ENCODE results near the gene ZNF750. TPM values are rescaled to one million over a fixed set of nuclear protein-coding genes. Genes with fewer than 3 reads are reported as not detected.

ZNF750 gene
- polyA plus RNA-seq, 1 donor: 0.18 TPM

DNA sequence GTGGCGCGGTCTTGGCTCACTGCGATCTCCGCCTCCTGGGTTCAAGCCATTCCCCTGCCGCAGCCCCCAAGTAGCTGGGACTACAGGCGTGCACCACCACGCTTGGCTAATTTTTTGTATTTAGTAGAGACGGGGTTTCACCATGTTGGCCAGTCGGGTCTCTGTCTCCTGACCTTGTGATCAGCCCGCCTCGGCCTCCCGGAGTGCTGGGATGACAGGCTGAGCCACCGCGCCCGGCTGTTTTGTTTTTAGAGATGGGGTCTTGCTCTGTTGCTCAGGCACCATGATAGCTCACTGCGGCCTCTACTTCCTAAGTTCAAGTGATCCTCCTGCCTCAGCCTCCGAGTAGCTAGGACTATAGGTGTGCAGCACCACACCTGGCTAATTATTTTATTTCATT lies 27.2 kb downstream of the ZNF750 start:
- DNase-seq (ENCODE audit: low read depth): no peak

DNA sequence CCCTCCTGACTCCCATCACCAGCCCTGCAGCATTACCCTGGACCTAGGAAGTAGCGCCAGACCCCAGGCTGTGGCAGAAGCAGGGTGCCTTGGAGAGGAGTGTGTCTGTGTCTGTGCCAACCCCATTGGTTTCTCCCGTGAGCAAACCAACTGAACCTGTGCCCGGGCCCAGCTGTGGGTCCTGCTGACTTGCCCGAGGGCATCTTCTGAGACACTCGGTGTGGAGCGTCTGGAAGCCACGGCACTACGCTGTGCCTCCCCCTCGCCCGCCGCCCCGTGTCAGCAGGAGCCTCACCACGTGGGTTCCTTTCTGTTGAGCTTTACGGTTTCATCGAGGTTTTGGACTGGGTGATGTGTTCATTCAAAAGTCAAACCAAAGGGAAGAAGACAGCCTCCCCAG lies 27.8 kb downstream of the ZNF750 start:
- DNase-seq (ENCODE audit: low read depth): no peak

DNA sequence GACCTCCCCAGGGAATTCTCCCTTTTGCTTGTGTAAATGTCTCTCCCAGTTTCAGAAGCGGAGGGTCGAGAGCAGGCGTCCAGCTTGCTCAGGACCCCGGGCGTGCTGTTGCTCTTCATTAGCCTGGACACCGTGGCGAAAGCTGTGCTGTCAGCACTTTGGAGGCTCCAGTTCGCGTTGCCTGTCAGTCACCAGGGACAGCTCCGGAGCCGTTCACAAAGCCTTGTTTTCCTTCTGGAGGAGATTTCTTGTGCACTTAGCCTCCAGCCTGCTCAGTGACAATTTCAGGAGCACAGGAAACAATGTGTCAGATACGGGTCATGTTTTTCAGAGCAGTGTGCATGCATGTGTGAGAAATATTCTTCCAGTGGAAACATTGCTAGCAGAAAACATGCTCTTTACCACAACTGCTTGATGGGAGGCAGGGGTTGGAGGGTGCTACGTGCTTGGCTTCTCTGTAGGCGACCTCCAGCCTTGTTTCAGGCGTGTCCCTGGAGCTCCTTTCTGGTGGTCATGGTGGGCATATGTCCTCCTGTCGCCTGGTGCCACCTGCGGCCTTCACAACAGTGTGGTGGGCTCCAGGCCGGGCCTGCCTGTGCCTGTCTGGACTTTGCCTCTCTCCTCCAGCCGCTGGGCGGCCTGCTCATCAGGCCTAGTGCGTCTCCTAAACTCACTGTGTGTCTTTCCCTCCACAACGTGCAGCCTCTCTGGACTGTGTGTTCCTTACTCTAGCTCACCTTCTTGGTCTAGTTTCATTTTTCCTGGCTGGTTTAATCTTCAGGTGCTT lies 29.0 kb downstream of the ZNF750 start:
- DNase-seq (ENCODE audit: low read depth): no peak

DNA sequence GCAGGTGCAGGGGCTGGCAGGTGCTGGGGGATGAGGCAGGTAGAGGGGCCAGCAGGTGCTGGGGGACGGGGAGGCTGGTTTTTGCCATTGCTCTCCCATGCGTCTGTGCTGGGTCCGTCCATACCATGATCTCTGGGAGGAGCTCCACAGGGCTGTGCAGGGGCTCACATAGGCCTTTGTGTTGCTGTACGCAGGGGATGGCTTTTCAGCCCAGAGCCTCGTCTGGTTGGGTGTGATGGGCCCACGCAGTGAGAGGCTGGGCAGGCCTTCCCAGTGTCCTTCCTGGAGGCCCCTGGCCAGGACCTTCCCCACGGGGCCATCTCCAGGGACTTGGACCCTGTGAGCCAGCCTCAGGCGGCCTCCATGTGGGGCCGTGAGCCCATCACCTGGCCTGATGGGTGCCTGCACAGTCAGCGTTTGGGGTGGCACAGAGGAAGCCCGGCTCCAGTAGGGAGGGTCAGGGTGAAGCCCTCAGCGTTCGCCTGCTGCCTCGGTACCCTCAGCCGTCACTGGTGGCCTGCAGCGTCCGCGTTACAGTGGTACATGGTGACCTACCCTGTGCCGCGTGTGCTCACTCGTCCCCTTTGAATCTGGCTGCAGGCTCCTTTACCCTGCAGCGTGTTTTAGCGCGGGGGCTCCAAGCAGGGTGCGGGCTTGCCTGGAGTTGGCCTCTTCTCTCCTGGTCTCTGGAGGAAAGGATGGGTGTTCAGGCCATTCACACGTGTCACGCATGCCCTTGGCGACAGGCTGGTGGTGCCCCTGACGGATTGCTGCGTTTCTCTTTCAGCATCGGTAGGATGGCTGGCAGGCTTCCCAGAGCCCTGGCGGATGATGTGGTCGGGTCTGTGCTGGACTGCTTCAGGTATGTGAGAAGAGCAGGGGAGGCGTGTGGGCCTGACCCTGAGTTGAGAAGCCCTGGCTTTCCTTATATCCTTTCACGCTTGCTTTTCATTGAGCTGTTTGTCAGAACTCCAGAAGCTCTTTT lies 30.6 kb downstream of the ZNF750 start:
- DNase-seq (ENCODE audit: low read depth): no peak

GRCh38 chr17:82808006-82808405 lies 31.8 kb downstream of the ZNF750 start:
- DNase-seq (ENCODE audit: low read depth): no peak

- DNase-seq (ENCODE audit: low read depth): no peak
Observed at GRCh38 chr17:82807562-82807961, 32.3 kb downstream of the ZNF750 start.

DNA sequence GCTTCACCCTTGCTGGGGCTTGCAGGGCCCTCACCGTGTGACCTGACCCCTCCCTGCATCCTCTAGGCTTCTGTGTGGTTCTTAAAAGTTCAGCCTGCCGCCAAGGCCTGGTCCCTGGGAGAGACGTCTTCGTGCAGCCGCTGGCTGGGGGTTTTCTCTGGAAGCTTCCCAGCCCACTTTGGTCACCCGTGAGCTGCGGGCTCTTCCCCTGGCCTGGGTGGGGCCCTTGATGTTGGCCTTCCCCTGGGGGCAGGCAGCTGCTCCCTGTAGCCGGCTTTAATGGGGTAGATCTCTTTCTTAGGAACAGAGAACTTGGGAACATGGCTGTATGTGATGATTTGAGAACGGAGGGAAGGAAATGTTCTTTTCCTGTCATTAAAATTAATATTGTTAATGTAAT lies 32.7 kb downstream of the ZNF750 start:
- DNase-seq (ENCODE audit: low read depth): no peak

- no peak for DNase-seq (ENCODE audit: low read depth)
Observed at GRCh38 chr17:82806645-82807044, 33.2 kb downstream of the ZNF750 start.

GRCh38 chr17:82805823-82806222 lies 34.0 kb downstream of the ZNF750 start:
- no peak for DNase-seq (ENCODE audit: low read depth)

DNA sequence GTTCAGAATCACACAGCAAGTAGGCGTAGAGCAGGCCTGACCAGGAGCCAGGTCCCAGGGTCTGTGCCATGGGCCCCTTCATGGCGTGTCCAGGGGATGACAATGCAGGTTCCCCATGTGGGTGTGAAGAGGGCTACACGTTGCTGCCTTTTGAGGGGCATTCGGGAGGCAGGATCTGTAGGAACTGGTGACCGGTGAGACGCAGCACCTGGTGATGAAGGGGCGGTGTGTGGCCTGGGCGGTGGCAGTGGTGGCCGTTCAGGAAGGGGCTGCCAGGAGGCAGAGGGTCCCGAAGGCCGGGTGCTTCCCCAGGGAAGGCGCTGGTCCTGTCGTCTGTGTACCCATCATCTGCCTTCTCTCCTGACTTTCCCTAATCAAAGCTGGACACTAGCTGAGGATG lies 34.6 kb downstream of the ZNF750 start:
- no peak for DNase-seq (ENCODE audit: low read depth)

GRCh38 chr17:82804442-82805191 lies 35.2 kb downstream of the ZNF750 start:
- DNase-seq (ENCODE audit: low read depth): peak; percentile 78

DNA sequence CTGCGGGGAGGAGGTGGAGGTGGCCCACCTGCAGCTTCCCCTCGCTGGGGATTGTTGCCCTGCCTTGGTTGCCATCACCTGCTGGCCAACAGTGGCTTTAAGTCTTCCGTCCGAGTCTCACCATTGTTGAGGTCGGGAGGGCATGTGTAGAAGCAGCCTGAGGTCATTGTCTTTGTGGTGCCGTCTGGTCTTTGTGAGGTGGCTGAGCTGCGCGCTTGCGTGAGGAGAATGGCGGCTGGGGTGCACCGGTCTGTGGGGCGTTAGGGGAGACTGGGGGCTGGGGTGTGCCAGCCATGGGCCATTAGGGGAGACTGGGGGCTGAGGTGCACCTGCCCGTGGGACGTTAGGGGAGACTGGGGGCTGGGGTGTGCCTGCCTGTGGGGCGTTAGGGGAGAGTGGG lies 36.2 kb downstream of the ZNF750 start:
- no peak for DNase-seq (ENCODE audit: low read depth)

DNA sequence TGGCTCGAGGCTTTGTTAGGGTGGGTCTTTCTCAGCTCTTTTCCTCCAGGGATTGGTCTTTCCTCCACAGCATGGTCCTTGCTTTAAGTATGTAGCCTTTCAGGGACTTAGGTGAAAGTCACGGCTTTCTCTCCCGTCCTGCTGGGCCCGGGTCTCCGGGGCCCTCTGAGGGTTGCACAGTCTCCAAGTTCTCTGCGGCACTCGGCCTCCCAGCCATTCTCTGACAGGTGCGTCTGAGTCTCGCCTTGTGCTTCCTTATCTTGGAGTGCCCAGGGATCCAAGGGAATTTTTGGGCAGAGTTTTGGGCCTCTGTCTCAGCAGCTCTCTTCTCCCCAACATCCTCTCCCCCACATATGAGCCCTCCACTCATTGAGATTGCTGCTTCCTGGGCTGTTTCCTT lies 36.6 kb downstream of the ZNF750 start:
- DNase-seq (ENCODE audit: low read depth): no peak

DNA sequence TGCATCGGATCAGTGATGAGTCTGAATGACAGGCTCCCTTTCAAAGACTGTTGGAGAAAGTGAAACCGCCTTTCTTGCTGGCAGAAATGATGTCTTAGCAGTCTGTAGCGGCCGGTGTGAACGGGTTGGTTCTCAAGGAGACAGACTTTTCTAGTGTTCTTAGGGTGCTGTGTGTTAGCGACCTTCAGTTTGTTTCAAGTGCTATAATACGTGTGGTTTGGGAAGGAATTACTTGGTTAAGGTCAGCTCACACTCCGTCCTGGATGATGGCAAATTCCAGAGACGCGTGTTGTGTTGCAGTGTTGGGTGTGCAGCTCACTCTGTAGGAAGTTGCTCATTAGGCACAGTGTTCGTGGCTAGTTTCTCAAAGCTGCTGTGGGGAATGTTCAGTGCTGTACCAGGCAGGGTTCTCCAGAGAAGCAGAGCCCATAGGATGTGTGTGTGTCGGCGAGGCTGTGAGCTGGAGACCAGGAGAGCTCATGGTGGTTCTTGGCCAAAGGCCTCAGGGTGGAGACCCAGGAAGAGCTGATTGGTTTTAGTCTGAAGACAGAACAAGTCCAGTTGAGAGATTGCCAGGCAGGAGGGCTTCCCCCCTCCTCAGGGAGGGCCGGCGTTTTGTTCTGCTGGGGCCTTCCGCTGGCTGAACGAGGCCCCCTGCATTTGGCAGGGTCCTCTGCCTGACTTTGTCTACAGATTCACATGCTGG lies 37.6 kb downstream of the ZNF750 start:
- DNase-seq (ENCODE audit: low read depth): no peak

DNA sequence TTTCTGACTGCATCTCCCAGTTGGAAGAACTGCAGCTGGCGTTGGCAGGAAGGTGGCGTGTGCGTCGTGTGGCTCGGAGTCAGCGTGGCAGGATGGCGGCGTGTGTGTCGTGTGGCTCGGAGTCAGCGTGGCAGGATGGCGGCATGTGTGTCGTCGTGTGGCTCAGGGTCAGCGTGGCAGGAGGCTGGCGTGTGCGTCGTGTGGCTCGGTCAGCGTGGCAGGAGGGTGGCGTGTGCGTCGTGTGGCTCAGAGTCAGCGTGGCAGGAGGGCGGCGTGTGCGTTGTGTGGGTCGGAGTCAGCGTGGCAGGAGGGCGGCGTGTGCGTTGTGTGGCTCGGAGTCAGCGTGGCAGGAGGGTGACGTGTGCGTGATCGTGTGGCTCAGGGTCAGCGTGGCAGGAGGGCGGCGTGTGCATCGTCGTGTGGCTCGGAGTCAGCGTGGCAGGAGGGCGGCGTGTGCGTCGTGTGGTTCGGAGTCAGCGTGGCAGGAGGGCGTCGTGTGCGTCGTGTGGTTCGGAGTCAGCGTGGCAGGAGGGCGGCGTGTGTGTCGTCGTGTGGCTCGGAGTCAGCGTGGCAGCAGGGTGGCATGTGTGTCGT lies 38.3 kb downstream of the ZNF750 start:
- DNase-seq (ENCODE audit: low read depth): no peak

DNA sequence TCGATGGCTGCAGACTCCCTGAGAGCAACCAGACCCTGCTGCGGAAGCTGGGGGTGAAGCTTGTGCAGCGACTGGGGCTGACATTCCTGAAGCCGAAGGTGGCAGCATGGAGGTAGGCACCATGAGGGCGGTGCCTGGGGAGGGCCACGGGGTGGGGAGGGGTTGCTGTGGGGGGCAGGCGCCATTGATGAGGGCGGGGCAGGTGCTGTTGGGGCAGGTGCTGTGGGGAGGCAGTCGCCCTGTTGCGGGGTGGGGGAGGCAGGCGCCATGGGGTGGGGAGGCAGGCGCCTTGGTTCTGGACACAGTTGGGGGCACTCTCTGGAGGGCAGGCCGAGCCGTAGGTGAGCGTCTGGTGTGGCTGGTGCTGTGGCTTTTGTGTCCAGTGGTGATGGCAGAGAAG lies 38.9 kb downstream of the ZNF750 start:
- DNase-seq (ENCODE audit: low read depth): no peak

DNA sequence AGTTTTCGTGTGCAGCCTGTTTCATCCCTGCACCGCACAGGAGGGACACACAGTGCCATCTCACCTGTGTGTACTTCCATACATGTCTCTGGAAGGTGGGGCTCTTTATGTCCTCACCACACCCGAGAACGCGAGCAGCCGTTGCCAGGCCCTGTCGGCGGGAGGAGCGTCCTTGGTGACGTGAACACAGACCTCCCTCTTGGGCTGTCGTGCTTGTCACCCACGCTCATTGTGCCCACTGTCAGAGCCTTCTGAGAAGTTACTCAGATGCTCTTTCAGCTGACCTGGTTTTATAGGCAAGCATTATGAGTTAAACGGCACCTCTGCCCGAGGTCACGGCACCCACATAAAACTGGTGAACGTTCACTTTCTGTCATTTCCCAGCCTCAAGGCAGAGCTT lies 40.2 kb downstream of the ZNF750 start:
- DNase-seq (ENCODE audit: low read depth): no peak

- no peak for DNase-seq (ENCODE audit: low read depth)
Observed at GRCh38 chr17:82798752-82799151, 41.1 kb downstream of the ZNF750 start.

- DNase-seq (ENCODE audit: low read depth): no peak
Observed at GRCh38 chr17:82797061-82797460, 42.8 kb downstream of the ZNF750 start.

GRCh38 chr17:82795615-82796014 lies 44.2 kb downstream of the ZNF750 start:
- no peak for DNase-seq (ENCODE audit: low read depth)

All from forelimb muscle (tissue), 1 donor.